HepG2 (cell line): ENCODE data around the gene KAZALD1. TPM values are rescaled to one million over a fixed set of nuclear protein-coding genes. Genes with fewer than 3 reads are reported as not detected.

Experiments used
- CEBPB ChIP-seq: IDR thresholded peaks from 2 replicates; pipeline ENCODE4 v1.6.1; 2011; ENCODE audit warnings: low read depth, low read length, improper control_type of control experiment, borderline replicate concordance
- ELF4 ChIP-seq: sonication (generic); formaldehyde crosslinking; IDR thresholded peaks from 2 replicates; pipeline ENCODE4 v1.5.0; 2020; ENCODE audit warnings: missing genetic modification reagents, mild to moderate bottlenecking, moderate library complexity, borderline replicate concordance
- FOXA1 ChIP-seq, 2 experiments: fragments of 450-650 bp in 1 of 2; sonication (generic) in 1 of 2; formaldehyde crosslinking in 1 of 2; IDR thresholded peaks; 2 replicates each; pipeline versions ENCODE4 v1.4.0 to v1.6.1; 2016 to 2020; ENCODE audit warnings: missing genetic modification reagents in 1 of 2
- KDM3A ChIP-seq: IDR thresholded peaks from 2 replicates; pipeline ENCODE4 v1.6.1; 2018; ENCODE audit warnings: low read depth, missing compliant biosample characterization
- KLF15 ChIP-seq: sonication (generic); formaldehyde crosslinking; IDR thresholded peaks from 2 replicates; pipeline ENCODE4 v1.8.1; 2023; ENCODE audit warnings: borderline replicate concordance, mild to moderate bottlenecking, inconsistent platforms, missing genetic modification reagents, mixed read lengths
- MAFF ChIP-seq: IDR thresholded peaks from 2 replicates; pipeline ENCODE4 v1.6.1; 2011; ENCODE audit warnings: low read depth, low read length, improper control_type of control experiment
- MAFG ChIP-seq: sonication (generic); formaldehyde crosslinking; IDR thresholded peaks from 2 replicates; pipeline ENCODE4 v1.5.1; 2020; ENCODE audit warnings: mild to moderate bottlenecking, missing genetic modification reagents
- MAZ ChIP-seq, 2 experiments: sonication (generic) in 1 of 2; formaldehyde crosslinking in 1 of 2; IDR thresholded peaks; 2 replicates each; pipeline versions ENCODE4 v1.5.0 to v1.6.1; 2012 to 2020; ENCODE audit warnings: low read depth in 2 of 2, mild to moderate bottlenecking in 2 of 2, borderline replicate concordance in 1 of 2, improper control_type of control experiment in 1 of 2, low read length in 1 of 2, missing genetic modification reagents in 1 of 2, moderate library complexity in 1 of 2
- MYPOP ChIP-seq: sonication (generic); formaldehyde crosslinking; IDR thresholded peaks from 2 replicates; pipeline ENCODE4 v1.8.1; 2023; ENCODE audit warnings: mild to moderate bottlenecking, moderate library complexity, missing genetic modification reagents
- RORA ChIP-seq: sonication (generic); formaldehyde crosslinking; IDR thresholded peaks from 2 replicates; pipeline ENCODE4 v1.5.0; 2020; ENCODE audit warnings: mild to moderate bottlenecking, missing genetic modification reagents, moderate library complexity
- SETDB1 ChIP-seq: sonication (generic); formaldehyde crosslinking; IDR thresholded peaks from 2 replicates; pipeline ENCODE4 v1.5.1; 2020; ENCODE audit warnings: missing genetic modification reagents, mild to moderate bottlenecking, borderline replicate concordance
- SMYD3 ChIP-seq: sonication (generic); formaldehyde crosslinking; IDR thresholded peaks from 2 replicates; pipeline ENCODE4 v1.8.1; 2023; ENCODE audit warnings: mild to moderate bottlenecking, missing genetic modification reagents
- SPEN ChIP-seq: sonication (generic); formaldehyde crosslinking; IDR thresholded peaks from 2 replicates; pipeline ENCODE4 v1.5.1; 2020; ENCODE audit warnings: low read depth, mild to moderate bottlenecking, missing genetic modification reagents
- TCF12 ChIP-seq, 2 experiments: fragments of 450-650 bp in 1 of 2; sonication (generic) in 1 of 2; formaldehyde crosslinking in 1 of 2; IDR thresholded peaks; 2 replicates each; pipeline versions ENCODE4 v1.6.1 to v1.8.0; 2017 to 2022; ENCODE audit warnings: antibody characterized with exemption in 1 of 2, mild to moderate bottlenecking in 1 of 2, missing genetic modification reagents in 1 of 2, moderate library complexity in 1 of 2
- THYN1 ChIP-seq: sonication (generic); formaldehyde crosslinking; IDR thresholded peaks from 2 replicates; pipeline ENCODE4 v1.8.1; 2023; ENCODE audit warnings: low read depth, mild to moderate bottlenecking, moderate library complexity, missing genetic modification reagents, borderline replicate concordance
- ZBTB42 ChIP-seq: sonication (generic); formaldehyde crosslinking; IDR thresholded peaks from 2 replicates; pipeline ENCODE4 v1.5.0; 2020; ENCODE audit warnings: mild to moderate bottlenecking, missing genetic modification reagents
- ZKSCAN8 ChIP-seq: IDR thresholded peaks from 2 replicates; pipeline ENCODE4 v1.6.1; 2016; ENCODE audit warnings: borderline replicate concordance, missing genetic modification reagents, missing compliant biosample characterization
- ZNF230 ChIP-seq: sonication (generic); formaldehyde crosslinking; IDR thresholded peaks from 2 replicates; pipeline ENCODE4 v1.4.0; 2020; ENCODE audit warnings: mild to moderate bottlenecking, missing genetic modification reagents
- ZNF354B ChIP-seq: sonication (generic); formaldehyde crosslinking; IDR thresholded peaks from 2 replicates; pipeline ENCODE4 v1.8.0; 2022; ENCODE audit warnings: mild to moderate bottlenecking, missing genetic modification reagents
- ZNF569 ChIP-seq: sonication (generic); formaldehyde crosslinking; IDR thresholded peaks from 2 replicates; pipeline ENCODE4 v1.5.0; 2020; ENCODE audit warnings: mild to moderate bottlenecking, missing genetic modification reagents, moderate library complexity, borderline replicate concordance
- ZNF607 ChIP-seq: sonication (generic); formaldehyde crosslinking; IDR thresholded peaks from 2 replicates; pipeline ENCODE4 v1.5.1; 2020; ENCODE audit warnings: missing genetic modification reagents, mild to moderate bottlenecking, borderline replicate concordance
- ZNF629 ChIP-seq: sonication (generic); formaldehyde crosslinking; conservative IDR thresholded peaks from 2 replicates; pipeline ENCODE4 v1.5.0; 2020; ENCODE audit warnings: missing genetic modification reagents
- ZNF781 ChIP-seq: sonication (generic); formaldehyde crosslinking; IDR thresholded peaks from 2 replicates; pipeline ENCODE4 v1.5.1; 2020; ENCODE audit warnings: borderline replicate concordance, mild to moderate bottlenecking, missing genetic modification reagents; ENCODE audit errors: not compliant biosample characterization
- polyA plus RNA-seq, 8 experiments: library from polyadenylated mRNA; depleted of rRNA in 3 of 8; stranded (reverse) in 7 of 8; unstranded in 1 of 8; fragments of >200 nt; fragmentation: Illumina TruSeq in 4 of 8; extraction: Trizol in 4 of 8; gene quantifications; 2 replicates each; pipeline versions ENCODE4 v1.2.1 to v1.2.3, GENCODE V29; 2011 to 2016; ENCODE audit warnings: low read depth in 4 of 8, missing spikeins in 1 of 8, mixed read lengths in 1 of 8; ENCODE audit not compliant: insufficient read depth in 1 of 8
- total RNA-seq, 5 experiments: library from RNA; depleted of rRNA; stranded (reverse); fragments of >200 nt; fragmentation: Illumina TruSeq; extraction: Trizol; gene quantifications; 2 replicates each; pipeline ENCODE4 v1.2.3, GENCODE V29; 2016; ENCODE audit warnings: low read depth in 1 of 5
- TF ChIP-seq, protein P1 (sequence below): sonication (generic); formaldehyde crosslinking; IDR thresholded peaks from 2 replicates; pipeline ENCODE4 v1.4.0; 2020; ENCODE audit warnings: low read depth, mild to moderate bottlenecking, missing genetic modification reagents
- TF ChIP-seq, protein P2 (sequence below): sonication (generic); formaldehyde crosslinking; IDR thresholded peaks from 2 replicates; pipeline ENCODE4; 2020; ENCODE audit warnings: missing genetic modification reagents, mild to moderate bottlenecking, borderline replicate concordance

Gene KAZALD1
- total and polyA plus RNA-seq, 2 of the 13 experiments (the other 11 are each of a cell fraction or from before 2014, with no cell fraction given): 16.7 to 27.7 TPM

- TF ChIP-seq FOXA1 (IDR thresholded peaks at IDR 0.05) (no peak), FOXA1 (CRISPR knock-in tag; IDR thresholded peaks at IDR 0.05) (no peak), ZNF607 (no peak), ZNF629 (CRISPR knock-in tag) (0 out of 2 replicates have a peak, but pooled peaks have one; percentile 5), ELF4 (CRISPR knock-in tag) (no peak), SMYD3 (no peak), SPEN (CRISPR knock-in tag) (no peak; the same call in 1 of the 2 replicates), ZKSCAN8 (CRISPR knock-in tag) (no peak), THYN1 (no peak), TCF12 (IDR thresholded peaks at IDR 0.05) (no peak), TCF12 (CRISPR knock-in tag; IDR thresholded peaks at IDR 0.05) (no peak), MAZ (IDR thresholded peaks at IDR 0.05; ENCODE audit: borderline replicate concordance, low read depth, low read length) (no peak), MAZ (CRISPR knock-in tag; IDR thresholded peaks at IDR 0.05; ENCODE audit: low read depth) (no peak), KDM3A (no peak), MAFF (no peak), MAFG (CRISPR knock-in tag) (no peak), MYPOP (CRISPR knock-in tag) (no peak), KLF15 (CRISPR knock-in tag) (no peak), ZNF781 (no peak), RORA (CRISPR knock-in tag) (no peak), CEBPB (no peak), ZNF230 (0 out of 2 replicates have a peak, but pooled peaks have one; percentile 49), ZNF354B (CRISPR knock-in tag) (no peak), ZNF569 (CRISPR knock-in tag) (no peak), SETDB1 (CRISPR knock-in tag) (no peak), ZBTB42 (no peak)
- TF ChIP-seq, protein P1, sequence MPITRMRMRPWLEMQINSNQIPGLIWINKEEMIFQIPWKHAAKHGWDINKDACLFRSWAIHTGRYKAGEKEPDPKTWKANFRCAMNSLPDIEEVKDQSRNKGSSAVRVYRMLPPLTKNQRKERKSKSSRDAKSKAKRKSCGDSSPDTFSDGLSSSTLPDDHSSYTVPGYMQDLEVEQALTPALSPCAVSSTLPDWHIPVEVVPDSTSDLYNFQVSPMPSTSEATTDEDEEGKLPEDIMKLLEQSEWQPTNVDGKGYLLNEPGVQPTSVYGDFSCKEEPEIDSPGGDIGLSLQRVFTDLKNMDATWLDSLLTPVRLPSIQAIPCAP (CRISPR knock-in tag): no peak
- TF ChIP-seq, protein P2, sequence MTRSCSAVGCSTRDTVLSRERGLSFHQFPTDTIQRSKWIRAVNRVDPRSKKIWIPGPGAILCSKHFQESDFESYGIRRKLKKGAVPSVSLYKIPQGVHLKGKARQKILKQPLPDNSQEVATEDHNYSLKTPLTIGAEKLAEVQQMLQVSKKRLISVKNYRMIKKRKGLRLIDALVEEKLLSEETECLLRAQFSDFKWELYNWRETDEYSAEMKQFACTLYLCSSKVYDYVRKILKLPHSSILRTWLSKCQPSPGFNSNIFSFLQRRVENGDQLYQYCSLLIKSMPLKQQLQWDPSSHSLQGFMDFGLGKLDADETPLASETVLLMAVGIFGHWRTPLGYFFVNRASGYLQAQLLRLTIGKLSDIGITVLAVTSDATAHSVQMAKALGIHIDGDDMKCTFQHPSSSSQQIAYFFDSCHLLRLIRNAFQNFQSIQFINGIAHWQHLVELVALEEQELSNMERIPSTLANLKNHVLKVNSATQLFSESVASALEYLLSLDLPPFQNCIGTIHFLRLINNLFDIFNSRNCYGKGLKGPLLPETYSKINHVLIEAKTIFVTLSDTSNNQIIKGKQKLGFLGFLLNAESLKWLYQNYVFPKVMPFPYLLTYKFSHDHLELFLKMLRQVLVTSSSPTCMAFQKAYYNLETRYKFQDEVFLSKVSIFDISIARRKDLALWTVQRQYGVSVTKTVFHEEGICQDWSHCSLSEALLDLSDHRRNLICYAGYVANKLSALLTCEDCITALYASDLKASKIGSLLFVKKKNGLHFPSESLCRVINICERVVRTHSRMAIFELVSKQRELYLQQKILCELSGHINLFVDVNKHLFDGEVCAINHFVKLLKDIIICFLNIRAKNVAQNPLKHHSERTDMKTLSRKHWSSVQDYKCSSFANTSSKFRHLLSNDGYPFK (CRISPR knock-in tag): no peak
Measured at GRCh38 chr10:101032637-101033224, 29.1 kb upstream of the KAZALD1 start (continued).
